GM19193 (cell line): ENCODE data around the gene RCSD1.

ENCODE experiments used
- POLR2A ChIP-seq: IDR thresholded peaks from 4 replicates; pipeline ENCODE4 v1.6.1; 2011; ENCODE audit not compliant: insufficient read depth, insufficient read length; ENCODE audit errors: extremely low read depth

RCSD1 gene

DNA sequence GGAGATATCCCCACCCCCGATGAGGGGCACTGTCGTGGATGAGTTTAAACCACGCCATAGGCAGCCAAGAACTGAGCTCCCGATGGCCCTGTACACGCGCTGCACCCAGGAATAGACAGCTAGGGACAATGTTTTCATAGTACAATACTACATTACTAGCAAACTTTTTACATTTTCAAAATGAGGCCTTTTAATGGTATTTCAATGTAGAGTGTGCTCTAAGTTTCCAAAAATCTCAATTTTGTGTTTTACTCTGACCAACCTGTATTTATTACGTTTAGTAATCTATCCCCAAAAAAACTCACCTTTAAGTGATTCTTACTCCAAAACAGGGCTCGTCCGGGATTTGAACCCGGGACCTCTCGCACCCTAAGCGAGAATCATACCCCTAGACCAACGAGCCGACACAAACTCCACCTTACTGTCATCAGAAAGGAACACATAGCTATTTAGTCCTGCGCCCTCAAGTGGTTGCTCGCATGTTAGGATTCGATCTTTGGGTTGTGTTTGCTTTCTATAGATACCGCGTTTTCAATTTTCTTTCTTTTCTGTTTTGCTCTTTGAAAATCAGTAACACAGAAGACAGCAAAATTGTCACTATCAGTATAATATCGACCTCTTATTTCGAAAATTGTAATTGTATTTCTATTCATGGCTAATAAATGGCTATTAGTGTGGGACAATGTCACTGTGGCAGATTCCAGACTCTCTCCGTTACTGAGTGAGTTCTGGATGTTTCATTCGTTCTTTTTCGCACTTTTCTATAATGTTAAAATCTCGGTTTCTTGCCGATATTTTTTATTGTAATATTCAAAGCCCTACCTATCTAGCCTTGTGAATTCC is 85.3 kb downstream of the RCSD1 start:
- TF ChIP-seq POLR2A: no peak

DNA sequence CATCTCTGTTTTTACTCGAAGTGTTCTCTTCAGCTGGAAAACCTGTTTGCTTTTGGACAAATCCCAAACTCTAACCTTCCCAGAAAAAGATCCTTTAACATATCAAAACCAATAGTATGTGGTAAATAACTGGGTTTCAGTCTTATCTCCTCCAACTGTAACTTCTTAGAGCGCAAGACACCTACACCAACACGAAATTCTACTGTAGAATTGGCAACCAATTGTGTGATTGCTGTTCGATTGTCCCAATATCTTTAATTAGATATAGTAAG is 85.9 kb downstream of the RCSD1 start:
- no peak for TF ChIP-seq POLR2A

DNA sequence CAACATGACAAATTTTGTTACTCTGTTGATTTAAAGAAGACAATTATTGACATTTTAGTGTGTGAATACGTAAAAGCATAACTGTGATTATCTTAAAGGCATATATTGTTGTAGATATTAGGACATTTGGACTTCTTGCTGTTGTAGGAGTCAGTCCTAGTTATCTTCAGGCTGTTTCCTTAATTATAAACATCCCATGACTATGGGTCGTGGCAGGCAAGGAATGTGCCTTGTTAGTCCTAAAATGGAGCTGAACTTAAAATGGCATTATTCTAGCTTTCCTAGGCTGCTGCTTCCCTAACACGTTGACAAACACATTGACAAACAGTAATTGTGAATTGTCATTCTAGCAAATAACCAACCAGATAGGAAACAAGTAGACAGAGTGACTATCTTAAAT is 87.3 kb downstream of the RCSD1 start:
- no peak for TF ChIP-seq POLR2A

DNA sequence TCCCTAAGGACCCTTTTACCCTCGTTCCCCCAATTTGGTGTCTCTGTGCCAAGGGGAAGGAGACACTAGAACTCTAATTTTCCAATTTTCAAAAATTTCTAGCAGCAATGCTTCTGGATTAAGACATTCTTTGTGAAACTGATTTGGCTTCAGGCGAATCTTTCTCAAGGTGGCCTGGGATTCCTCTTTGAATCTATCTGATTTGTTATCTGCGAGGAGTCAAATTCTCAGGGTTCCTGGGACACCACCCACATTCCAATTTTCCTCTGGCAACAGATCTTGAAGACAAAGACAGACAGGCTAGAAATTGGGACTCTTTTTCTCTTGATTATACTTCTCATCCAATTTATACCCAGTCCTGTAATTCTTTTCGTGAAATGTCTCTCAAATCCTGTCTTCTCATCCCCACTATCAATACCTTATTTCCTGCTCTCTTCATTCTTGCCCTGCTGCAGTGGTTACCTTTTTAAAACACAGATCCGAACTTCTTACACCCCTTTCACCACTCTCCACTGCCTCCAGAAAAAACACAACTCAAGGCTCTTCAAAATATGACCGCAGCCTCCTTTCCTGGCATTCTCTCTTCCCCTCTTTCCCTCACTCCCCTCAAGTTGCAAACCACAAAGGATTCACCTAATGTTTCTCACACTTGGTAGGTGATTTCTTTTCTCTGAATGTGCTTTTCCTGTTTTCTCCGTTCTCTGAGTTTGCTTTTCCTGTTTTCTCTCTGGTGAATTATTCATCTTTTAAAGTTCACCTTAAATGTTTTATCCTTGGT is 89.1 kb downstream of the RCSD1 start:
- no peak for TF ChIP-seq POLR2A

DNA sequence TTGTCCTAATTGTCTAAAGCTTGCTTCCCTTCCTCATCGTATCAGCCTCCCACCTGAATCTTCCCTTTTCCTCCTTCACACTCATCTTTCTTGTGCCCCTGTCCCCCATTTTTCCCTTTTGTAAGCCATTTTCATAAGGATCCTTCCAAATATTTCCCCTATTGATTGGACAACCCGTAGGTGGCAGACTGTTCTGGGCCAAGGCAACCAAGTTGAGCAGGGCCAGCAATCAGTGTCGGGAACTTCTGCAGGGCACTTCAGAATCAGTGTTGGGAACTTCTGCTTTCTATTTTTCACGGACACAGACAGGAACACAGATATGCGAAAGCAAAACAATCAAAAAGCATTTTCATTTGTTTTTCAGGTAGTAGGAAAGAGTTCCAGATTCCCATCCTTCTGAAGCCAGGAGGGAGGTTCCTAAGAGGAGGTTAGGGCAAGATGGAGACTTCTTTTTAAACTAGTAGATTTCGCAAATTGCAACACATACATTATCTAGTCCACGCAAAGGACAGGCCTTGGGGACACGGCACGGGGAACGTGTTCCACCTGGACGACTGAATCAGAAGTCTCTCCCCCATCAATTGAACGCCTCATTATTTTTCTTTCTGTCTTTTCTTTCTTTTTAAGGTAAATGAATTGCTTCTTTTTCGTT is 91.1 kb downstream of the RCSD1 start:
- no peak for TF ChIP-seq POLR2A

DNA sequence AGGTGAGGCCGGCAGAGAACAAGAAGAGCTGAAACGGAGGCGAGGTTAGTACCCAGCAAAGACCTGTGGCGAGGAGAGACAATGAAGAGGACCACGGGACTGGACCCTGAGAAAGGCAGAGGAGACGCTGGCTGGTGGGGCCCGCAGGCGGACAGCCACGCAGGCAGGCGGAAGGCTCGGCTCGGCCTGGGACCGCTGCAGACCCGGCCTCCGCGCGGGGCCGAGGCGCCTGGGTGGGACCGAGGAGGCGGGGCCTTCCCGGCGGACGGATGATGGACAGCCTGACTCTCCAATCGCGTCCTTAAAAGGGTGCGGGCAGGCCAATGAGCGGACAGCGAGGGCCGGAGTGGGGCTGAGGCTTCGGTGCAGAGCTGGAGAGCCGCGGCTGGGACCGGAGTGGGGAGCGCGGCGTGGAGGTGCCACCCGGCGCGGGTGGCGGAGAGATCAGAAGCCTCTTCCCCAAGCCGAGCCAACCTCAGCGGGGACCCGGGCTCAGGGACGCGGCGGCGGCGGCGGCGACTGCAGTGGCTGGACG is 91.7 kb downstream of the RCSD1 start, which contains the start of gene MPZL1:
Gene MPZL1, plus strand, starts transcription at position 366 of the 535 bp plus-strand sequence. CDS start 170 bp downstream, outside the sequence.
- peak; percentile 73 for TF ChIP-seq POLR2A

DNA sequence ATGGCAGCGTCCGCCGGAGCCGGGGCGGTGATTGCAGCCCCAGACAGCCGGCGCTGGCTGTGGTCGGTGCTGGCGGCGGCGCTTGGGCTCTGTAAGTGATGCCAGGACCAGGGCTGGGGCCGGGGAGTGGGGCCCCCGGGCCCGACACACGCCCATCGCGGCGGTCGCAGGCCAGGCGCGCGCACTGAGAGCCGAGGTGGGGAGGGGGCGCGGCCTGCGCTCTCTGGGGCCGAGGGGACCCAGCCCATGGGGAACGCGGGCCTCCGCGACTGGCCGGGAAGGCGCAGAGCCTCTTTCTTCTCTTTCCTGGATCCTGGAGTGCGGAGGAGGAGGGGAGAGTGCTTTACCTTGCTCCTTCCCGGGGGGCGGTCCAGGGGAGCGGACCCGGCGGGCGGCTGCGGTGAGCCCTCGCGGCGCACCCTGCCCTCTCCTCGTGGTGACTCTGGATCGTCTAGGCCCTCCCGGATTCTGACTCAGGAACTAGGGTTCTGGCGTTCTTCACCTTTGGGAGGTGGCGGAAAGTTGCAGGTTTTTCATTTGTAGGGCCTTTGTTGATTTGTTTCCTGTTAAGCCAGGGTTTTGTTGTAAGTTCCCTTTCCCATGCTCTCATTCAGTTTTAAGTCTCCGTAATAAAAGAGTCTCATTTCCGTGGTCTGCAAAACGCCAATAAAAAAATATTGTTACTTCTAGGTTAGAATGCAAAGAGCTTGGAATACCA is 92.3 kb downstream of the RCSD1 start:
- TF ChIP-seq POLR2A: no peak

DNA sequence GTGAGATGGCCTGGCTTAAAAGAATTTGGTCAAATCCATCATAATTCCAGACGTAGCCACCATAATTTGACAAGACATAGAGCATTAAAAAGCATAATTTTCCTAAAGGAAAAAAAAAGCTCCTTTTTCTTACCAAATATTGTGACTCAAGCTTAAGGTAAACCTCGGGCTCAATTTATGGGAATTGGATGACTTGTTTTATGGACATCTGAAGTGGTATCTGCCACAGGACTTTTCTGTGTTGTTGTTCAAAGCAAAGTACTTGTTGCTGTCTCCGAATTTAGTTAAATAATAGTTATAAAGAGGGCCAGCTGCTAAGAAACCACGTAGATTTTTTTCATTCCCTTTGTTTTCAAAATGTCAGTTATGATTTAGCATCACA is 92.8 kb downstream of the RCSD1 start:
- no peak for TF ChIP-seq POLR2A

DNA sequence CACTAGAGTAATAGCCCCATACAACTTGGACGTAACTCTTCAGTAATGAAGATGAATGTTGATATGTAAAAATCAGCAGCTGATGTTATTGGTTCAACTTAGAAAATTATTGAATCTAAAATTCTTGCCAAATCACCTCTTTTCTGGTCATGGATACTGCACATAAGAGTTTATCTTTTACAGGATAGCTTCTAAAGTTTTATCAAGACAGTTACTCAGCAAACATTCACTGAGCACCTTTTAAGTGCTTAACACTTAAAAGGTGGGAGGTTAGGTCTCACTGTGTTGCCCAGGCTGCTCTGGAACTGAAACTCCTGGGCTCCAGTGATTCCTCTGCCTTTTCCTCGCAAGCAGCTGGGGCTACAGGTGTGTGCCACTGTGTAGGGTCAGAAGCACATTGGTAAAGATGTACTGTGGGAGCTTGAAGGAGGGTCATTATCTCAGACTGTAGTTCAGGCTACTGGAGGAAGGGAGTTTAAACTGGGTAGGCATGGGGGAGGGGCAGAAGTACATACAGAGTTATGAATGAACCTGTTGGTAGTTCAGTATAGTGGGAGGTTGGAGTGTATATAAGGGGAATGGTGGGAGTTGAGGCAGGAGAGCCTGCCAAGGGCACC is 93.8 kb downstream of the RCSD1 start:
- TF ChIP-seq POLR2A: no peak

DNA sequence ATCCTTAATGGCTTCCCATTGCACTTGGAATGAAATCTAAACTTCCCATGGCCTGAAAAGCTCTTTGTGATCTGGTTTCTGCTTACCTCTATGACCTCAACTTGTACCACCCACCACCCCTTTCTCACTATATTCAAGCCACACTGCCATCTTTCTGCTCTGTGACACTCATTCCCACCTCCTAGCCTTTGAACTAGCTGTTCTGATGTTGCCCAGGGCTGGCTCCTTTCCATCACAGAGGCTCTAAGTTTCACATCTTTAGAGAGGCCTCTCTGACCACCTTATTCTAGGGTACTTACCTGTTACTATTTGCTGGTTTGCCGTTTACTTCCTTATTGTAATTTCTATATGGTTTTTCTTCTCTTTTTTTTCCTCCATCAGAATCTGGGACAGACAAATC is 96.0 kb downstream of the RCSD1 start:
- TF ChIP-seq POLR2A: no peak

DNA sequence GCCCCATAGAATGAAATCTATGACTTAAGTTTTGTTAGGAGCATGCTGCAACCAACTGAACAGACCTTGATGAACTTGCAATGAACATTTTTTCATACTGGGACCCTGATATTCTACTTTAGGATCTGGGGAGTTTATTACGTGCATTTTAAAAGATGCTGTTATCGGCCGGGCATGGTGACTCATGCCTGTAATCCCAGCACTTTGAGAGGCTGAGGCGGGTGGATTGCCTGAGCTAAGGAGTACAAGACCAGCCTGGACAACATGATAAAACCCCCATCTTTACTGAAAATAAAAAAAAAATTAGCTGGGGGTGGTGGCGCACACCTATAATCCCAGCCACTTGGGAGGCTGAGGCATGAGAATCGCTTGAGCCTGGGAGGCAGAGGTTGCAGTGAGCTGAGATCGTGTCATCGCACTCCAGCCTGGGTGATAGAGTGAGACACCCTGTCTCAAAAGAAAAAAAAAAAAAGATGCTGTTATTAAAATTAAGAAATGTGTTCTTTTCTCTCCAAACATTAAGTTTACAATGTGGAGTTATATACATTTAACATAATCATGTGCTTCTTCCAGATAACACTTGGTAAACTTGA is 98.9 kb downstream of the RCSD1 start:
- TF ChIP-seq POLR2A: no peak

DNA sequence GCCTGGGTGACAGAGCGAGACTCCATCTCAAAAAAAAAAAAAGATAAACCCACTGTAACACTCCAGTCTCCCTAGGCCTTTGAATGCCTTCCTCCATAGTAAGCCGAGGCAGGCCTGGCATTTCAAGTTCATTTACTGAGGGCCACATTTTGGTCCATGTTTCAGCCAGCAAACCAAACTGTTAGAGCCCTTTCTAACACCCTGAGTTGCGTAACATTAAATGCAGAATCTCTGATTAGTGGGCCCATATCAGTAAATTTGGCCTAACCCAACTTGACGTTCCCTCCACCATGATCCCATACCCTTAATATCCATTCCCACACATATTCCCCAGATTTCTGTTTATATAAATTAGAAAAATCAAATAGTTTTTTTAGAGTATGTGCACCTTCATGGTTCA is 104.2 kb downstream of the RCSD1 start:
- no peak for TF ChIP-seq POLR2A

DNA sequence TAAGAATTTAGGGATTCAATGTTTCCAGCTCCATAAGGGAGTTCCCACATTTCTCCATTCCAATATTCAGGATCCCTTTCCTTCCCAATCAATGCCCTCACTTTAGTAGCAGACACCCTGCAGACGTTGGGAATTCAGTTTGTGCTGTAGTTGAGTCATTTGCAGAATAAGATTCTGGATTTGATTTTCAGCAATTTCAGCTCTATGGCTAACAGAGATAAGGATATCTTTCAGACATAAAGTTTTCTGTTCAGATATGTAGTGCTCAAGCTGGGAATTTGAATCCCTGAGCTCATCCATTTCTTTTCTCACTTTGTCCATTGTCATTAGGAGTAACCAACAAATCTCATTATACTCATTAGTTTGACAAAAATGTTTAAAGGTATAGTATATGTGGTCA is 104.8 kb downstream of the RCSD1 start:
- TF ChIP-seq POLR2A: no peak

DNA sequence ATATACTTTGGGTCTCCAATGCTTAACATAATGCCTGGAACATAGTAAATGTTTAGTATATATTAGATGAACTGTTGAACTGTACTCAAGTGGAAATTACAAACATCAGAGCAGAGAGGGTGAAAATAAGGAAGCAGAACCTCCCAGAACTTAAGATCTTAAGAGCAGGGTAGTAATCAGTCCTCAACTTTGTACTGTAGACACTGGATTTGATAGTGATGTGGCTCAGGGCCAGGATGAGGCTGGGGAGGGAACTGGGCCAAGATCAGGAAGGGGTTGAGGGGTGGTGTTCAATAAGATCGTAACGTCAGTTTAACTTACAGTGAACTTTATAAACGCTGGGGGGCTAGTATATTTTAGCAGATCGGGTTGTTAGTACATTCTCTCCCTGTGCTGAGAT is 107.1 kb downstream of the RCSD1 start:
- no peak for TF ChIP-seq POLR2A
